Mammary epithelial cell (primary cell): ENCODE measurements around the gene AMER3.

Source experiments
- EZH2 ChIP-seq: IDR thresholded peaks from 2 replicates; pipeline ENCODE4 v1.6.1; 2012; ENCODE audit warnings: low read length, inconsistent platforms, borderline replicate concordance
- TF ChIP-seq, protein P1 (sequence below), 2 donors: IDR thresholded peaks in 1 of 2; conservative IDR thresholded peaks in 1 of 2; 2 replicates each; pipeline ENCODE4 v1.5.1; 2011 to 2012; ENCODE audit warnings: inconsistent platforms in 2 of 2, low read length in 2 of 2, mild to moderate bottlenecking in 2 of 2, control low read depth in 1 of 2, low read depth in 1 of 2; ENCODE audit not compliant: insufficient read depth in 1 of 2; ENCODE audit errors: extremely low read depth in 1 of 2

DNA sequence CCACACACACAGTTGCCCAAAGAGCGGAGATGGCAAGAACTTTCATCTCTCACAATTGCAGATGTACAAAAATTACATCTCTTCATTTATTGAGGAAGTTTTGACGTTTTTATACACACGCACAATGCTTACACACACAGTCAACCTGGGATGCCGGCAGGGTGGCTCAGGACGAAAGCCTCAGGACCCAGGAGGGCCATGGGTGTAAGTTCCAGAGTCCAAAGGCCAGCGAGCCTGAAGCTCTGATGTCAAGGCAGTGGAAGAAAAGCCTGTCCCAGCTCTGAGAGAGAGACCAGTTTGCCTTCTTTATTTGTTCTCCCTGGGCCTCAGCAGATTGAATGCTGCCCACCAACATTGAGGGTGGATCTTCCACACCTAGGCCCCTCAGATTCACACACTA is 10.1 kb downstream of the AMER3 start:
- TF ChIP-seq, protein P1, sequence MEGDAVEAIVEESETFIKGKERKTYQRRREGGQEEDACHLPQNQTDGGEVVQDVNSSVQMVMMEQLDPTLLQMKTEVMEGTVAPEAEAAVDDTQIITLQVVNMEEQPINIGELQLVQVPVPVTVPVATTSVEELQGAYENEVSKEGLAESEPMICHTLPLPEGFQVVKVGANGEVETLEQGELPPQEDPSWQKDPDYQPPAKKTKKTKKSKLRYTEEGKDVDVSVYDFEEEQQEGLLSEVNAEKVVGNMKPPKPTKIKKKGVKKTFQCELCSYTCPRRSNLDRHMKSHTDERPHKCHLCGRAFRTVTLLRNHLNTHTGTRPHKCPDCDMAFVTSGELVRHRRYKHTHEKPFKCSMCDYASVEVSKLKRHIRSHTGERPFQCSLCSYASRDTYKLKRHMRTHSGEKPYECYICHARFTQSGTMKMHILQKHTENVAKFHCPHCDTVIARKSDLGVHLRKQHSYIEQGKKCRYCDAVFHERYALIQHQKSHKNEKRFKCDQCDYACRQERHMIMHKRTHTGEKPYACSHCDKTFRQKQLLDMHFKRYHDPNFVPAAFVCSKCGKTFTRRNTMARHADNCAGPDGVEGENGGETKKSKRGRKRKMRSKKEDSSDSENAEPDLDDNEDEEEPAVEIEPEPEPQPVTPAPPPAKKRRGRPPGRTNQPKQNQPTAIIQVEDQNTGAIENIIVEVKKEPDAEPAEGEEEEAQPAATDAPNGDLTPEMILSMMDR (conservative IDR thresholded peaks at IDR 0.05 in 1 of 2, IDR thresholded peaks at IDR 0.05 in 1 of 2; ENCODE audit: extremely low read depth in 1 of 2, insufficient read depth in 1 of 2, low read depth in 1 of 2, low read length in 2 of 2): no peak
- no peak for TF ChIP-seq EZH2
